Skeletal muscle tissue (tissue), 4 donors: ENCODE results near the gene PRR29. TPM values are rescaled to one million over a fixed set of nuclear protein-coding genes. Genes with fewer than 3 reads are reported as not detected.
"Not testable (repeated sequence)": the region's sequence is repeated elsewhere in the genome, so short reads cannot be mapped to it uniquely, and the experiment has no call there.

ENCODE experiments used
- H3K27ac ChIP-seq: one replicate; pipeline ENCODE4 v1.7.0; 2013; ENCODE audit warnings: mild to moderate bottlenecking, low read depth, low read length, inconsistent platforms
- H3K27me3 ChIP-seq, 3 donors: one replicate each; pipeline ENCODE4 v1.7.0; 2013; ENCODE audit warnings: low read length in 3 of 3; ENCODE audit not compliant: control insufficient read depth in 3 of 3, insufficient read depth in 3 of 3
- H3K36me3 ChIP-seq, 3 donors: one replicate each; pipeline ENCODE4 v1.7.0; 2013; ENCODE audit warnings: low read length in 3 of 3; ENCODE audit not compliant: control insufficient read depth in 3 of 3, insufficient read depth in 3 of 3
- H3K4me1 ChIP-seq, 3 donors: one replicate each; pipeline ENCODE4 v1.7.0; 2013; ENCODE audit warnings: low read length in 3 of 3, mild to moderate bottlenecking in 3 of 3; ENCODE audit not compliant: control insufficient read depth in 3 of 3, insufficient read depth in 3 of 3
- H3K4me3 ChIP-seq, 3 donors: one replicate each; pipeline ENCODE4 v1.7.0; 2013; ENCODE audit warnings: low read length in 3 of 3
- H3K9ac ChIP-seq, 3 donors: one replicate each; pipeline ENCODE4 v1.7.0; 2013; ENCODE audit warnings: low read length in 3 of 3, mild to moderate bottlenecking in 3 of 3, moderate library complexity in 2 of 3, low read depth in 1 of 3
- H3K9me3 ChIP-seq, 3 donors: one replicate each; pipeline ENCODE4 v1.7.0; 2013; ENCODE audit warnings: low read length in 3 of 3; ENCODE audit not compliant: control insufficient read depth in 3 of 3
- total RNA-seq: library from RNA; depleted of rRNA; stranded (reverse); fragments of >200 nt; gene quantifications from one replicate; pipeline ENCODE4 v1.2.3, GENCODE V29; 2014
- donor health status: Osteomylitis.

Gene PRR29
- total RNA-seq, 1 donor from 2014 or later: not detected

DNA sequence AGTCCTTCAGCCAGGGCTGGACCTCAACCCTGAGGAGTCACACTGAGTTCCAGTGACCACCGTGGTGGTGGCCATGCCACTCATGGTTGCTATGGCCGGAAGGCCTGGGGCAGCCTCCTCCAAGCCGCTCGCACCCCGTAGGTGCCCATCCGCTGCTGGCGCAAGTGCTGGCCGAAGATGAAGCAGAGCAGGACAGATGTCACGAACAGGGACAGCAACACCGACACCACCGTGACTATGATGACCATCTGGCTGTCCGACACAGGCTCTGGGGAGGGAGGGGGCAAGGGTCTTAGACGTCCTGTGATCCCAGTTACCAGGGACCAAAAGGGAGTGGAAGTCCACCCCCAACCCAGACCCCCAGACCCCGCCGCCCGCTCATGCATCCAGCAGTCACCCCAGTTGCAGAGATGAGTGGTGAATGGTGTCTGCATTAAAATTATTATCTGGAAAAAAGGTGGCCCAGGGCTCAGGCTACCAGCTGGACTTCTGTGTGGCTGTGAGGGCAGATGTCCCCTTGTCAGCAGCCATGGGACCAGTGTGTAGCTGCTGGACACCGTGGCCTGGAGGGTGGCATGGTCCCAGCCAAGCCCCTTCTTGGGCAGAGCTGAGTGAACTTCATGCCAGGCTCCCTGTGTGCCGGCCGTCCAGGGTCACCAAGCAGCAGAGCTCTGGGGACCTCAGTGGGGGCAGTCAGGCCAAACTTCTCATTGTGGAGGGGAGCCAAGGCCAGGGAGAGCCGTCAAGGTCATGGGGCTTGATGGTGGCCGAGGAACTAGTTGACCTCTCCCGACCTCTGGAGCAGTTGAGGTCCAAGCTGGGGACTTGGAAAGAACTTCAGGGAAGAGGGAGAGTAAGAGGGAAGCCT is 4.7 kb downstream of the PRR29 start:
- no peak overlapping the region for H3K9ac ChIP-seq
- peak overlapping the region; percentile 30 for H3K27ac ChIP-seq
- H3K9me3 ChIP-seq: no peaks in the 10 kb centered on the region
- peaks cover 0 to 6% (median 0%) of the 10 kb centered on the region in 3 donors for H3K36me3 ChIP-seq
- H3K27me3 ChIP-seq: peaks cover 20 to 37% (median 30%) of the 10 kb centered on the region in 3 donors
- no peak overlapping the region for H3K4me3 ChIP-seq
- peaks cover 24 to 32% (median 27%) of the 10 kb centered on the region in 3 donors for H3K4me1 ChIP-seq

GRCh38 chr17:64003526-64004121 is 5.5 kb downstream of the PRR29 start:
- no peak overlapping the region for H3K4me3 ChIP-seq
- H3K36me3 ChIP-seq: peaks cover 0 to 6% (median 0%) of the 10 kb centered on the region in 3 donors
- H3K27ac ChIP-seq: no peak overlapping the region
- H3K27me3 ChIP-seq: peaks cover 20 to 31% (median 24%) of the 10 kb centered on the region in 3 donors
- no peaks in the 10 kb centered on the region for H3K9me3 ChIP-seq
- H3K9ac ChIP-seq: no peak overlapping the region
- peaks cover 29 to 32% (median 29%) of the 10 kb centered on the region in 3 donors for H3K4me1 ChIP-seq

- no peak overlapping the region for H3K4me3 ChIP-seq
- no peaks in the 10 kb centered on the region for H3K9me3 ChIP-seq
- peaks cover 13 to 24% (median 18%) of the 10 kb centered on the region in 3 donors for H3K27me3 ChIP-seq
- no peak overlapping the region for H3K27ac ChIP-seq
- H3K9ac ChIP-seq: no peak overlapping the region
- peaks cover 0 to 6% (median 0%) of the 10 kb centered on the region in 3 donors for H3K36me3 ChIP-seq
- peaks cover 28 to 31% (median 29%) of the 10 kb centered on the region in 3 donors for H3K4me1 ChIP-seq
Measured at GRCh38 chr17:64004218-64004770, 6.1 kb downstream of the PRR29 start.

DNA sequence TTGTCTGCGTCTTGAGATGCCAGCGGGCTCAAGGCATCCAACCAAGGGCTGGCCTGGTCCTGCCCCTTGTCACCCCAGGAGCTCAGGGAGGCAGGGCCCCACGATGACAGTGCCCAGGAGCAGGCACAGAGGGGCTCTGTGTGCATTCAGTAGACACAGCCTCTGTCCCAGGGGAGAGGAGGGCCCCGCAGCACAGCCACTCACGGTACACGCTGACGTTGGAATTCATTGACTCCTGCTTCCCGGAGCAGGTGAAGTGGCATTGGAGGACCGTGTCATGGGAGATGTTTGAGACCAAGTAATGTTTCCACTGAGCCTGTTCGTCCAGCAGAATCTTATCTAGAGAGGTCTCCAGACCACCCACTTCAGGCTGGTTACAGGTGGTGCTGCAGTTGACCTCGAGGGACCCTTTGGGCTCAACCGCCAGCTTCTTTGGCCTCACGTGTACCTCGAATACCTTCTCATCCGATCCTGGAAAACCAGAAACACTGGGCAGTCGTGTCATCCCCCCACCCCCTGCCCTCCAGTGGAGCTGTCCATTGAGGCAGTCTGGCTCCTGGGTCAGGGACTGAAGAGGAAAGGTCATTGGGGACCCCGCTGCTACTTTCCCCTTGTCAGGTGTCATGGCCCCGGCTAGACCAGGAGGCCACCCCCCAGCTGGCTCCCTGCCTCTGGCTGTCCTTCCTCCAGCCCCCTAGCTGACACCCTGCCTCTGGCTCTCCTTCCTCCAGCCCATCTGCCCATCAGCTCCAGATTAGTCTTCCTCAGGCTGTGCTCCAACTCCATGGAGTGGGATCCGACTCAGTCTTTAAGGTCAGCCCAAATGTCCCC is 7.0 kb downstream of the PRR29 start:
- Histone ChIP-seq H3K36me3 (peaks cover 0 to 6% (median 0%) of the 10 kb centered on the region in 3 donors), H3K4me3 (peak overlapping the region; percentile 18 to 27 (median 24)), H3K9ac (peak overlapping the region in 1 of 3 donors; percentile 50), H3K9me3 (no peaks in the 10 kb centered on the region), H3K27ac (peak overlapping the region; percentile 72), H3K4me1 (peaks cover 26 to 35% (median 28%) of the 10 kb centered on the region in 3 donors), H3K27me3 (peaks cover 7 to 17% (median 10%) of the 10 kb centered on the region in 3 donors)

- Histone ChIP-seq H3K4me3 (peak overlapping the region; percentile 18 to 27 (median 24)), H3K27ac (peak overlapping the region; percentile 72), H3K36me3 (peaks cover 0 to 6% (median 0%) of the 10 kb centered on the region in 3 donors), H3K4me1 (peaks cover 26 to 35% (median 28%) of the 10 kb centered on the region in 3 donors), H3K27me3 (peaks cover 7 to 17% (median 10%) of the 10 kb centered on the region in 3 donors), H3K9me3 (no peaks in the 10 kb centered on the region), H3K9ac (peak overlapping the region in 1 of 3 donors; percentile 50)
Measured at GRCh38 chr17:64005734-64006167, 7.6 kb downstream of the PRR29 start.

- Histone ChIP-seq H3K4me3 (peak overlapping the region in 2 of 3 donors; percentile 2 to 14), H3K9ac (peak overlapping the region; percentile 20 to 50 (median 23)), H3K27me3 (peaks cover 7 to 11% (median 10%) of the 10 kb centered on the region in 3 donors), H3K36me3 (peaks cover 0 to 6% (median 0%) of the 10 kb centered on the region in 3 donors), H3K27ac (peak overlapping the region; percentile 72), H3K4me1 (peaks cover 26 to 35% (median 28%) of the 10 kb centered on the region in 3 donors), H3K9me3 (no peaks in the 10 kb centered on the region)
Measured at GRCh38 chr17:64006361-64007088, 8.4 kb downstream of the PRR29 start.

DNA sequence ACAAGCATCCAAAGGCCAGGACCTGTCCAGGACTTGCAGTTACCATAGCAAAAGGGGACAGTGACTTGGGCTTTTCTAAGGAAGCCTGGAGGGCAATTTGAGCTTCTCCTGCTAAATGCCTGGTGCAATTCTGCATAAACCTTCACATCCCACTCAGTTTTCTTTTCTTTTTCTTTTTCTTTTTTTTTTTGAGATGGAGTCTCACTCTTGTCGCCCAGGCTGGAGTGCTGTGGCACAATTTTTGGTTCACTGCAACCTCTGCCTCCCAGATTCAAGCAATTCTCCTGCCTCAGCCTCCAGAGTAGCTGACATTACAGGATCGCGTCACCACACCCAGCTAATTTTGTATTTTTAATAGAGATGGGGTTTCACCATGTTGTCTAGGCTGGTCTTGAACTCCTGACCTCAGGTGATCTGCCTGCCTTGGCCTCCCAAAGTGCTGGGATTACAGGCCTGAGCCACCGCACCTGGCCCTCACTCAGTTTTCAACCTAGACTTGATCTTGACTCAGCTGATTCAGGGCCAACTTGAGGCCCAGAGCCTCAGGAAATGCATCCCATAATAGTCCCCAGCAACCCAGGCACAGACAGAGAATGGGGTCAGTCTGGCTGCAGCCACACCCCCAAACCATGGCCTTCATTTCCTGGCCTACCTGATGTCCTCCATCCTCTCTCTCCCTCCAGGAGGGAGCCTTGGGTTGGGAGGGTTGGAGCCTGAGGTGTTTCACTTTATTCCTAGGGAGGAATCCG is 9.1 kb downstream of the PRR29 start:
- H3K4me3 ChIP-seq, H3K36me3 ChIP-seq, H3K27me3 ChIP-seq, H3K9me3 ChIP-seq: not testable (repeated sequence)
- H3K9ac ChIP-seq: peak overlapping the region in 2 of 3 donors; percentile 25 to 30
- peak overlapping the region; percentile 8 for H3K27ac ChIP-seq
- peaks cover 26 to 35% (median 28%) of the 10 kb centered on the region in 3 donors for H3K4me1 ChIP-seq

DNA sequence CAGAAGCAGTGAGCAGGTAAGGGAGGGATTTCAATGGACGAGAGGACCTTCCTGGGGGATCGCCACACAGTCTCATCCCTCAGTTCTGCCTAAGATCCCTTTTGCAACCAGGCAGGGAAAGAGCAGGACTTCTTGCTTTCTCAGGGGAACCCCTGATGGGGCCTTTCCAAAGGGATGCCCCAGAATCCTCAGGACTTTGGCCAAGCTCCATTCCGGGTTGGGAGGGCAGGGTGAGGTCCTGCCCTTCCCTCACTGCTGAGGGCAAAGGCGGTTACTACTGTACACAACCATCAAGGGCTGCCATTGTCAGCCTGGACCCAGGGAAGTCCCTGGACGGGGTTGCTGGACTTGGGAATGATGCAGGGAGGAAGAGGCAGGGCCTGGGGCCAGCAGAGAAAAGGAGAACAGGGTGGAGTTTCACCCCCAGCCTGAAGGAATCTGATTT is 9.7 kb downstream of the PRR29 start:
- Histone ChIP-seq H3K4me1 (peaks cover 26 to 31% (median 28%) of the 10 kb centered on the region in 3 donors), H3K27ac (peak overlapping the region; percentile 8), H3K9me3 (no peaks in the 10 kb centered on the region), H3K9ac (peak overlapping the region in 2 of 3 donors; percentile 8 to 30), H3K36me3 (peaks cover 0 to 3% (median 0%) of the 10 kb centered on the region in 3 donors), H3K27me3 (peaks cover 4 to 7% (median 4%) of the 10 kb centered on the region in 3 donors), H3K4me3 (no peak overlapping the region)
